WTC11 (cell line): ENCODE data around the gene EDAR.

Experiments
- CREB1 ChIP-seq: sonication (generic); formaldehyde crosslinking; IDR thresholded peaks from 2 replicates; pipeline ENCODE4 v1.8.0; 2023; ENCODE audit warnings: mild to moderate bottlenecking, missing genetic modification reagents
- ELF4 ChIP-seq: sonication (generic); formaldehyde crosslinking; IDR thresholded peaks from 2 replicates; pipeline ENCODE4 v1.8.1; 2022; ENCODE audit warnings: low read depth, mild to moderate bottlenecking, moderate library complexity, missing genetic modification reagents
- FOXJ3 ChIP-seq: sonication (generic); formaldehyde crosslinking; IDR thresholded peaks from 2 replicates; pipeline ENCODE4 v1.9.0; 2021; ENCODE audit warnings: missing genetic modification reagents, mild to moderate bottlenecking, borderline replicate concordance
- GABPB1 ChIP-seq: sonication (generic); formaldehyde crosslinking; IDR thresholded peaks from 2 replicates; pipeline ENCODE4 v1.8.1; 2023; ENCODE audit warnings: mild to moderate bottlenecking, missing genetic modification reagents
- JUN ChIP-seq: sonication (generic); formaldehyde crosslinking; IDR thresholded peaks from 2 replicates; pipeline ENCODE4 v1.8.0; 2023; ENCODE audit warnings: mild to moderate bottlenecking, missing genetic modification reagents
- TEAD4 ChIP-seq: sonication (generic); formaldehyde crosslinking; IDR thresholded peaks from 2 replicates; pipeline ENCODE4 v1.8.0; 2022; ENCODE audit warnings: mild to moderate bottlenecking, missing genetic modification reagents
- ZBTB21 ChIP-seq: sonication (generic); formaldehyde crosslinking; IDR thresholded peaks from 2 replicates; pipeline ENCODE4 v1.8.1; 2023; ENCODE audit warnings: mild to moderate bottlenecking, missing genetic modification reagents, borderline replicate concordance
- TF ChIP-seq, protein P1 (sequence below): sonication (generic); formaldehyde crosslinking; IDR thresholded peaks from 2 replicates; pipeline ENCODE4 v1.8.1; 2023; ENCODE audit warnings: mild to moderate bottlenecking, missing genetic modification reagents, borderline replicate concordance
- TF ChIP-seq, protein P2 (sequence below): fragments of 200-600 bp; IDR thresholded peaks from 2 replicates; pipeline ENCODE4 v1.8.0; 2022; ENCODE audit warnings: antibody characterized with exemption
- TF ChIP-seq, protein P3 (sequence below): sonication (generic); formaldehyde crosslinking; IDR thresholded peaks from 2 replicates; pipeline ENCODE4 v1.8.0; 2022; ENCODE audit warnings: mild to moderate bottlenecking, missing genetic modification reagents
- TF ChIP-seq, protein P4 (sequence below): fragments of 250-450 bp; sonication (Bioruptor Pico); IDR thresholded peaks from 2 replicates; pipeline ENCODE4 v1.9.0; 2021; ENCODE audit warnings: mild to moderate bottlenecking, borderline replicate concordance
- TF ChIP-seq, protein P5 (sequence below): sonication (generic); formaldehyde crosslinking; IDR thresholded peaks from 2 replicates; pipeline ENCODE4 v1.8.0; 2023; ENCODE audit warnings: missing genetic modification reagents
- TF ChIP-seq, protein P6 (sequence below): sonication (generic); formaldehyde crosslinking; IDR thresholded peaks from 2 replicates; pipeline ENCODE4 v1.8.1; 2022; ENCODE audit warnings: missing genetic modification reagents, borderline replicate concordance

DNA sequence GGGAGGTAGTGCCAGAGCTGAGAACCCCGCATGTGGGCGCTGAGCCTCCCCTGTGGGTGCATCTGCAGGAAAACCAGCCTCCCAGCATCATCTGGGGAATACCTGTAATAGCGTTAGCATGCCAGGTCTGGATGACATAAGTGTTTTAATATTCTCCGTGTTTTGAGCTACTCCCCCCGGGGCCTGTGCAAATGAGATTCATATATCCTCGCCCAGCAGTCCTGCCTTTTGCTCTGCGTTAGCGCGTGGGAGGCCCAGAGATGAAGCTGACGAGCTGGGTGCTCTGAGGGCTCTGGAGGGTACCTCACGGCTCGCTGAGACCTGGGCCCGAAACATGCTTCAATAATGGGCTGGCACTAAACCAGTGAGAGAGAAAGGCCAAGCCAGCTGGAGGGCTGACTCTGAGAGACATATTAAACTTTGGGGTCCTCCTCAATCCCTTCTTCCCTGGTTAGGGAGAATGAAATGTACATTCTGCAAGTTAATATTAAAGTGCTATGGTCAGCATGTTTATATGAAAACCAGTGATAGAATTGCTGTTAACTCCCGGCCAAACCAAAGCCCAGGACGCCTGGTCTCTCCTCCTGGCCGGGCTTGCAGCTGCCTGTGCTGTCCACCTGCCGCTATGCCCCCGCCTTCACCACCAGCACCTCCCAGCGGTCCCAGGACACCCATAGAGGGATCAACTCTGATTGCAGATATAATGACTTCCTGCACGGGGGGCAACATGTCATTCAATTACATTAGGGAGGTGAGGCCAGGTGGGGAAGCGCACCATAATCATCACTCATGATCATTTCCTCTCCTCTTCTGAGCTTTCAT, 77.0 kb downstream of the EDAR start:
- TF ChIP-seq, protein P1, sequence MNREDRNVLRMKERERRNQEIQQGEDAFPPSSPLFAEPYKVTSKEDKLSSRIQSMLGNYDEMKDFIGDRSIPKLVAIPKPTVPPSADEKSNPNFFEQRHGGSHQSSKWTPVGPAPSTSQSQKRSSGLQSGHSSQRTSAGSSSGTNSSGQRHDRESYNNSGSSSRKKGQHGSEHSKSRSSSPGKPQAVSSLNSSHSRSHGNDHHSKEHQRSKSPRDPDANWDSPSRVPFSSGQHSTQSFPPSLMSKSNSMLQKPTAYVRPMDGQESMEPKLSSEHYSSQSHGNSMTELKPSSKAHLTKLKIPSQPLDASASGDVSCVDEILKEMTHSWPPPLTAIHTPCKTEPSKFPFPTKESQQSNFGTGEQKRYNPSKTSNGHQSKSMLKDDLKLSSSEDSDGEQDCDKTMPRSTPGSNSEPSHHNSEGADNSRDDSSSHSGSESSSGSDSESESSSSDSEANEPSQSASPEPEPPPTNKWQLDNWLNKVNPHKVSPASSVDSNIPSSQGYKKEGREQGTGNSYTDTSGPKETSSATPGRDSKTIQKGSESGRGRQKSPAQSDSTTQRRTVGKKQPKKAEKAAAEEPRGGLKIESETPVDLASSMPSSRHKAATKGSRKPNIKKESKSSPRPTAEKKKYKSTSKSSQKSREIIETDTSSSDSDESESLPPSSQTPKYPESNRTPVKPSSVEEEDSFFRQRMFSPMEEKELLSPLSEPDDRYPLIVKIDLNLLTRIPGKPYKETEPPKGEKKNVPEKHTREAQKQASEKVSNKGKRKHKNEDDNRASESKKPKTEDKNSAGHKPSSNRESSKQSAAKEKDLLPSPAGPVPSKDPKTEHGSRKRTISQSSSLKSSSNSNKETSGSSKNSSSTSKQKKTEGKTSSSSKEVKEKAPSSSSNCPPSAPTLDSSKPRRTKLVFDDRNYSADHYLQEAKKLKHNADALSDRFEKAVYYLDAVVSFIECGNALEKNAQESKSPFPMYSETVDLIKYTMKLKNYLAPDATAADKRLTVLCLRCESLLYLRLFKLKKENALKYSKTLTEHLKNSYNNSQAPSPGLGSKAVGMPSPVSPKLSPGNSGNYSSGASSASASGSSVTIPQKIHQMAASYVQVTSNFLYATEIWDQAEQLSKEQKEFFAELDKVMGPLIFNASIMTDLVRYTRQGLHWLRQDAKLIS (CRISPR knock-in tag) = no peak
- TF ChIP-seq, protein P2, sequence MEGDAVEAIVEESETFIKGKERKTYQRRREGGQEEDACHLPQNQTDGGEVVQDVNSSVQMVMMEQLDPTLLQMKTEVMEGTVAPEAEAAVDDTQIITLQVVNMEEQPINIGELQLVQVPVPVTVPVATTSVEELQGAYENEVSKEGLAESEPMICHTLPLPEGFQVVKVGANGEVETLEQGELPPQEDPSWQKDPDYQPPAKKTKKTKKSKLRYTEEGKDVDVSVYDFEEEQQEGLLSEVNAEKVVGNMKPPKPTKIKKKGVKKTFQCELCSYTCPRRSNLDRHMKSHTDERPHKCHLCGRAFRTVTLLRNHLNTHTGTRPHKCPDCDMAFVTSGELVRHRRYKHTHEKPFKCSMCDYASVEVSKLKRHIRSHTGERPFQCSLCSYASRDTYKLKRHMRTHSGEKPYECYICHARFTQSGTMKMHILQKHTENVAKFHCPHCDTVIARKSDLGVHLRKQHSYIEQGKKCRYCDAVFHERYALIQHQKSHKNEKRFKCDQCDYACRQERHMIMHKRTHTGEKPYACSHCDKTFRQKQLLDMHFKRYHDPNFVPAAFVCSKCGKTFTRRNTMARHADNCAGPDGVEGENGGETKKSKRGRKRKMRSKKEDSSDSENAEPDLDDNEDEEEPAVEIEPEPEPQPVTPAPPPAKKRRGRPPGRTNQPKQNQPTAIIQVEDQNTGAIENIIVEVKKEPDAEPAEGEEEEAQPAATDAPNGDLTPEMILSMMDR = no peak
- TF ChIP-seq, protein P3, sequence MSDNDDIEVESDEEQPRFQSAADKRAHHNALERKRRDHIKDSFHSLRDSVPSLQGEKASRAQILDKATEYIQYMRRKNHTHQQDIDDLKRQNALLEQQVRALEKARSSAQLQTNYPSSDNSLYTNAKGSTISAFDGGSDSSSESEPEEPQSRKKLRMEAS (CRISPR knock-in tag) = no peak
- TF ChIP-seq CREB1 (CRISPR knock-in tag) = no peak
- TF ChIP-seq TEAD4 (CRISPR knock-in tag) = no peak
- TF ChIP-seq, protein P4, sequence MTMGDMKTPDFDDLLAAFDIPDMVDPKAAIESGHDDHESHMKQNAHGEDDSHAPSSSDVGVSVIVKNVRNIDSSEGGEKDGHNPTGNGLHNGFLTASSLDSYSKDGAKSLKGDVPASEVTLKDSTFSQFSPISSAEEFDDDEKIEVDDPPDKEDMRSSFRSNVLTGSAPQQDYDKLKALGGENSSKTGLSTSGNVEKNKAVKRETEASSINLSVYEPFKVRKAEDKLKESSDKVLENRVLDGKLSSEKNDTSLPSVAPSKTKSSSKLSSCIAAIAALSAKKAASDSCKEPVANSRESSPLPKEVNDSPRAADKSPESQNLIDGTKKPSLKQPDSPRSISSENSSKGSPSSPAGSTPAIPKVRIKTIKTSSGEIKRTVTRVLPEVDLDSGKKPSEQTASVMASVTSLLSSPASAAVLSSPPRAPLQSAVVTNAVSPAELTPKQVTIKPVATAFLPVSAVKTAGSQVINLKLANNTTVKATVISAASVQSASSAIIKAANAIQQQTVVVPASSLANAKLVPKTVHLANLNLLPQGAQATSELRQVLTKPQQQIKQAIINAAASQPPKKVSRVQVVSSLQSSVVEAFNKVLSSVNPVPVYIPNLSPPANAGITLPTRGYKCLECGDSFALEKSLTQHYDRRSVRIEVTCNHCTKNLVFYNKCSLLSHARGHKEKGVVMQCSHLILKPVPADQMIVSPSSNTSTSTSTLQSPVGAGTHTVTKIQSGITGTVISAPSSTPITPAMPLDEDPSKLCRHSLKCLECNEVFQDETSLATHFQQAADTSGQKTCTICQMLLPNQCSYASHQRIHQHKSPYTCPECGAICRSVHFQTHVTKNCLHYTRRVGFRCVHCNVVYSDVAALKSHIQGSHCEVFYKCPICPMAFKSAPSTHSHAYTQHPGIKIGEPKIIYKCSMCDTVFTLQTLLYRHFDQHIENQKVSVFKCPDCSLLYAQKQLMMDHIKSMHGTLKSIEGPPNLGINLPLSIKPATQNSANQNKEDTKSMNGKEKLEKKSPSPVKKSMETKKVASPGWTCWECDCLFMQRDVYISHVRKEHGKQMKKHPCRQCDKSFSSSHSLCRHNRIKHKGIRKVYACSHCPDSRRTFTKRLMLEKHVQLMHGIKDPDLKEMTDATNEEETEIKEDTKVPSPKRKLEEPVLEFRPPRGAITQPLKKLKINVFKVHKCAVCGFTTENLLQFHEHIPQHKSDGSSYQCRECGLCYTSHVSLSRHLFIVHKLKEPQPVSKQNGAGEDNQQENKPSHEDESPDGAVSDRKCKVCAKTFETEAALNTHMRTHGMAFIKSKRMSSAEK (CRISPR knock-in tag) = no peak
- no peak for TF ChIP-seq GABPB1 (CRISPR knock-in tag)
- TF ChIP-seq FOXJ3 (CRISPR knock-in tag) = no peak
- TF ChIP-seq, protein P5, sequence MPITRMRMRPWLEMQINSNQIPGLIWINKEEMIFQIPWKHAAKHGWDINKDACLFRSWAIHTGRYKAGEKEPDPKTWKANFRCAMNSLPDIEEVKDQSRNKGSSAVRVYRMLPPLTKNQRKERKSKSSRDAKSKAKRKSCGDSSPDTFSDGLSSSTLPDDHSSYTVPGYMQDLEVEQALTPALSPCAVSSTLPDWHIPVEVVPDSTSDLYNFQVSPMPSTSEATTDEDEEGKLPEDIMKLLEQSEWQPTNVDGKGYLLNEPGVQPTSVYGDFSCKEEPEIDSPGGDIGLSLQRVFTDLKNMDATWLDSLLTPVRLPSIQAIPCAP (CRISPR knock-in tag) = no peak
- no peak for TF ChIP-seq ELF4
- no peak for TF ChIP-seq JUN (CRISPR knock-in tag)
- TF ChIP-seq, protein P6, sequence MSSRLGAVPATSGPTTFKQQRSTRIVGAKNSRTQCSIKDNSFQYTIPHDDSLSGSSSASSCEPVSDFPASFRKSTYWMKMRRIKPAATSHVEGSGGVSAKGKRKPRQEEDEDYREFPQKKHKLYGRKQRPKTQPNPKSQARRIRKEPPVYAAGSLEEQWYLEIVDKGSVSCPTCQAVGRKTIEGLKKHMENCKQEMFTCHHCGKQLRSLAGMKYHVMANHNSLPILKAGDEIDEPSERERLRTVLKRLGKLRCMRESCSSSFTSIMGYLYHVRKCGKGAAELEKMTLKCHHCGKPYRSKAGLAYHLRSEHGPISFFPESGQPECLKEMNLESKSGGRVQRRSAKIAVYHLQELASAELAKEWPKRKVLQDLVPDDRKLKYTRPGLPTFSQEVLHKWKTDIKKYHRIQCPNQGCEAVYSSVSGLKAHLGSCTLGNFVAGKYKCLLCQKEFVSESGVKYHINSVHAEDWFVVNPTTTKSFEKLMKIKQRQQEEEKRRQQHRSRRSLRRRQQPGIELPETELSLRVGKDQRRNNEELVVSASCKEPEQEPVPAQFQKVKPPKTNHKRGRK = no peak
- no peak for TF ChIP-seq ZBTB21
